GM10266 (cell line): Measurements from ENCODE around the gene ARHGAP27.

Experiments
- DNase-seq: peaks from one replicate; pipeline ENCODE4 v3.0.0; 2012; ENCODE audit errors: extremely low spot score
- CTCF ChIP-seq: IDR thresholded peaks from 2 replicates; pipeline ENCODE4 v1.5.1; 2012; ENCODE audit warnings: mild to moderate bottlenecking, low read depth; ENCODE audit not compliant: control insufficient read depth, insufficient read depth; ENCODE audit errors: missing control alignments

Gene ARHGAP27

DNA sequence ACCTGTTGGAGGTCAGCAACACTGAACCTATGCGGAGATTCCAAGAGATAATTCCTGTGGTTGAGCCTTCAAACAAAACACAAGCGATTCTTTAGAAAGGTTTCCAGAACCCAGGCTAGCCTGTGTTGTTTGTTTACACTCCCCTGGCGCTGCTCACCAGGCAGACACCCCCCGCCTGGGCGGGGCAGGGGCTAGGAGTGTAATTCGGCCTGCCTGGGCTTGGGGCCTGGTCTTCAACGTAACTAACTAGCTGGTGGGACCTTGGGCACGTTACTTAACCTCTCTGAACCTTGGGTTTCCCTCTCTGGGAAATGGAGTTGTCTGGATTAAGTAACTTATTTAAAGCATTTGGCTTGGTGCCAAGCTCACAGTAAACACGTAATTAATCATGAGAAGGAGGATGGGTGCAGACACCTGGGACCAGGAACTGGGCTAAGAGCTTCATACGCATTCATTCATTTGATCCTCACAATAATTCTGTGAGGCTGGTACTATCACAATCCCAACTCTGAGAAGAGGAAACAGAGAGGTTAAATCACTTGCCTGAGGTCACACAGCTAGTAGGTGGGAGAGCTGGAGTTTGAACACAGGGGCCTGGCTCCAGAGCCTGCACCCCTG lies 7.6 kb upstream of the ARHGAP27 start:
- no peak for TF ChIP-seq CTCF
- no peak for DNase-seq

- no peak for TF ChIP-seq CTCF
- DNase-seq, result no peak
Measured at GRCh38 chr17:45438931-45439610, 6.4 kb upstream of the ARHGAP27 start.

GRCh38 chr17:45437465-45438283 lies 5.0 kb upstream of the ARHGAP27 start:
- no peak for TF ChIP-seq CTCF
- no peak for DNase-seq

GRCh38 chr17:45436625-45437464 lies 4.2 kb upstream of the ARHGAP27 start:
- no peak for DNase-seq
- no peak for TF ChIP-seq CTCF

DNA sequence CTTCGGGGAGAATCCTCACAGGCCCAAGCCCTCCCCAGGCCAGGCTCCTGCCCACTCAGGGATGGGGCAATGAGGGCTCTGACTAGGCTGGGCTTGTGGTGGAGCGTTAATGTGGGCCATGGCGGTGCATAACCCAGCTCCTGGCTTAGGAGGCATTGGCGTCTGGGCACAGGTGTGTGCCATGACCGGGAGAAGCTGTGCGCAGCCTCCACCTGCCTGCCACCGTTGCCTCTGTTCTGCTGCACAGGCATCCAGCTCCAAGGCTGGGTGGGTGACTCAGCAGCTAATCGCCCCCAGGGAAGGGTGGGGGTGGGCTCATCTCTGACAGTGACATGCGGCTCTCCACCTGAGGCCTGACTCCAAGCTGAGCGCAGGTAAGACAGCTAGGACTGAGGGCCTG lies 3.5 kb upstream of the ARHGAP27 start:
- no peak for DNase-seq
- TF ChIP-seq CTCF, result no peak

- no peak for TF ChIP-seq CTCF
- DNase-seq, result no peak
Measured at GRCh38 chr17:45435481-45435880, 2.8 kb upstream of the ARHGAP27 start.
